GM12872 (cell line): ENCODE results near the gene CFDP1.
A peak's percentile ranks its signal among the peaks of the same experiment; 100 is the strongest.

Source experiments
- TF ChIP-seq, protein P1 (sequence below): IDR thresholded peaks from 3 replicates; pipeline ENCODE4 v1.5.1; 2011; ENCODE audit warnings: low read depth, mild to moderate bottlenecking, low read length, moderate library complexity; ENCODE audit not compliant: insufficient read depth

CFDP1 gene

DNA sequence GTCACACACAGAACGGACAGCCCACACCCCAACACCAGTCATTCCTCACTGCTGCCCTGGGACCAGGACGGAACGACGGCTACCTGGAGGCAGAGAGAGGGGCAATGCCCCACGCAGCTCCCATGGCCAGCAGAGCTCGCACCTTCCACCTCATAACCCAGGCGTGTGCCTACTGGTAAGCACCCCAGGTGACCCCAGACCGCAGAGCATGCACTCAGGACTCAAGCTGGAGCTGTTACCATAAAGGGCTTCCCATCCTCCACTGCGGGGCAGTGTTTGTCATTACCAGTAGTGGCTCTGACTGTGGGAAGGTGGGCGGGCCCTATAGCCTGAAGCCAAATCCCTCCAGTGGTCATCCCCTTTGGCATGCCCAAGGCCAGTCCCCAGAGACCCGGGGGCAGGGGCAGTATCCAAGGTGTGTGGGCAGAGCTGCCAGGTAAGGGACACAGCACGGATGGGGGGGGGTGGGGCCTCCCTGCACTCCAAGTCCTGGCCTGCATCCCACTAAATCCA lies 177.2 kb downstream of the CFDP1 start:
- TF ChIP-seq, protein P1, sequence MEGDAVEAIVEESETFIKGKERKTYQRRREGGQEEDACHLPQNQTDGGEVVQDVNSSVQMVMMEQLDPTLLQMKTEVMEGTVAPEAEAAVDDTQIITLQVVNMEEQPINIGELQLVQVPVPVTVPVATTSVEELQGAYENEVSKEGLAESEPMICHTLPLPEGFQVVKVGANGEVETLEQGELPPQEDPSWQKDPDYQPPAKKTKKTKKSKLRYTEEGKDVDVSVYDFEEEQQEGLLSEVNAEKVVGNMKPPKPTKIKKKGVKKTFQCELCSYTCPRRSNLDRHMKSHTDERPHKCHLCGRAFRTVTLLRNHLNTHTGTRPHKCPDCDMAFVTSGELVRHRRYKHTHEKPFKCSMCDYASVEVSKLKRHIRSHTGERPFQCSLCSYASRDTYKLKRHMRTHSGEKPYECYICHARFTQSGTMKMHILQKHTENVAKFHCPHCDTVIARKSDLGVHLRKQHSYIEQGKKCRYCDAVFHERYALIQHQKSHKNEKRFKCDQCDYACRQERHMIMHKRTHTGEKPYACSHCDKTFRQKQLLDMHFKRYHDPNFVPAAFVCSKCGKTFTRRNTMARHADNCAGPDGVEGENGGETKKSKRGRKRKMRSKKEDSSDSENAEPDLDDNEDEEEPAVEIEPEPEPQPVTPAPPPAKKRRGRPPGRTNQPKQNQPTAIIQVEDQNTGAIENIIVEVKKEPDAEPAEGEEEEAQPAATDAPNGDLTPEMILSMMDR = no peak

DNA sequence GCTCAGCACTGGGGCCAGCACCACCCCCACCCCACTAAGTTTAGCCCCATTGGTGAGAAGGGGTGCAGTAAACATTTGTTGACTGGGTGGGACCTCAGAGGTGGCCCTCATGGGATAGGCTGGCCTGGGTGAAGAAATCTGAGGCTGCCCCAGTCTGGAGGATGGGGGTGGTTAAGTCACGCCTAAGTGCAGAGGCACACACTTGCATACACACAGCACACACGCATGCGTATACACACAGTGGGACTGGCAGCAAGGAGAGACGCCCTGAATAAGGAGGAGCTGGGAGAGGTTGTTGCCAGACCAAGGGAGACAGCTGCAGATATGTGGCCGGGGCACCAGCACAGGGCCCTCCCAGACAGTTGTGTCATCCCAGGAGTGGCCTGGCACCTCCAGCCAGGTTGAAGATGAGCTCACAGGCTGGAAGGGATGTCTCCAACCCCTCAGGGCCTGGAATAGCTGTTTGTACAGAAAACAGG lies 178.9 kb downstream of the CFDP1 start:
- TF ChIP-seq, protein P1 = no peak

DNA sequence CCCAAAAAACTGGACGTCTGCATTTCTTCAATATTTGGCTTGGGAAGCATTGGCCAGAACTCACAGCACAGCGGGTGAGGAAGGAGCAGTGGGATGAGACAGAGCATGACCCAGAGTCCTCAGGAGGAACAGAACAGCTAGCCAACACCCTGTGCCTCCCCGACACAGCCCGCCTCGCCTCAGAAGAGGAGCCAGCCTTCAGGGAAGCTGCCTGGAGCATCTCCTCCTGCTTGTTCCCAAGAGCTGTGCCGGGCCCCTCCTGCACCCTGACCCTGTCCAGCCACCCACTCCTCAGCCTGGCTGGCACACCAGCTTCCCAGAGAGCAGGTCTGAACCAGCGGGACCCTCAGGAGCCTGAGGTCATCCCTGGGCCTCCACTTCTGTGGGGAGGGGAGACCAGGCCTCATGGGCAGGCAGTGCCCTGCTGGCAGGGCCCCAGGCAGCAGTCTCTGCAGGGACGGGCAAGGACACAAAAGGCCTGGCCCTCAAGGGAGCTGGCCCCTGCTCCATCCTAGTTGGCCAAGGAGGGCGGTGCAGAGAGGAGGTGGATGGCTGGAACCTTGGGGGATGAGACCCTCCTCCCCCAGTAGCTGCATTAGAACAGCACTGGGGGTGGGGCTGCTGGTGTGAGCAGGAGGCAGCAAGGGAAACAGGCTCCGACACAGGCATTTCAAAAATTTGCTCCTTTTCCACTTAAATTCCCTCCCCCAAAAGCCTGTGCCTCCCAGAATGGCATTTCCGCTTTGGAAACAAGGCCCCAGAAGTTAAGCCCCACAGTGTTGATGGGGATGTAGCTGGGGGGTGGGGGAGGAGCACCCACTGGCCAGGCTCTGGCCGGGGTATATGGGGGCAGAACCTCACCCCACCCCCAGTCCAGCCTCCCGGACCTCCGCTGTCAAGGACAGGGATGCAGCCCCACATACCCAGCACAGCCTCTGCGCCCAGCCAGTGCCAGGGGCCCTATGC lies 180.1 kb downstream of the CFDP1 start:
- TF ChIP-seq, protein P1 = no peak

DNA sequence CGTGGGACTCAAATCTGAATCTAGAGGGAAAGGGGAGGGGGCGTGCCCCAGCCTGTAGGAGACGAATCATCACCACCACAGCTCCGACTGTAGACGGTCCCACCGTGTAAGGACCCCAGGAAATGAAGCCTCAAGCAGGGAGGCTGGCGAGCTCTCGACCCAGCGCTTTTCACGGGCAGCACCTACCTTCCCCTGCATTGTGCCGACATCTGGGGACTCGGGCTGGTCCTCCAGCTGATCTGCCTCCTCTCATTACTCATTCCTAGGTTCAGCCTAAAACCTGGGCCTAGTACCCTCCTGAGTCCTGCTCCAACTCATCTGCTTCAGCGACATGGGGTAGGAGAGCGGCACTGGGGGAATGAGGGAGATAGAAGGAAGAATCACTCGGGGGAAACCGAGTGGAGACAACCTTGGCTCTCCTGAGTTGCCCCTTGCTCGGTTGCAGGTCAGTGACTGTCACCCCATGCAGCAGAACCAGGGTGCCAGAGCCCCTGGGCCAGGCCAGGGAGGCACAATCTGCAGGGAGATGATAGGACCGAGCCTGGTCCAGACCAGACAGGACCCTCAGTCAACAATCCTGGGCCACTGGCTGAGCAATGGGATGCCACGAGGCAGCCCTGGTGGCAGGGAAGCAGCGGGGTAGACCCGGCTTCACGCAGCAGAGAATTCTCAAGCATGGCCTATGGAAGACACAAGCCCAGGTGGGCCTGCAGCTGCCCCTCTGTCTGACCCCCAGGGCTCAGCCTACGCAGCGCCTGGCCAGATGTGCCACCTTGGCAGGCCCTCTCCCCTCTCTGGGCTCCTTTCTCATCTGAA lies 181.0 kb downstream of the CFDP1 start:
- TF ChIP-seq, protein P1 = no peak

DNA sequence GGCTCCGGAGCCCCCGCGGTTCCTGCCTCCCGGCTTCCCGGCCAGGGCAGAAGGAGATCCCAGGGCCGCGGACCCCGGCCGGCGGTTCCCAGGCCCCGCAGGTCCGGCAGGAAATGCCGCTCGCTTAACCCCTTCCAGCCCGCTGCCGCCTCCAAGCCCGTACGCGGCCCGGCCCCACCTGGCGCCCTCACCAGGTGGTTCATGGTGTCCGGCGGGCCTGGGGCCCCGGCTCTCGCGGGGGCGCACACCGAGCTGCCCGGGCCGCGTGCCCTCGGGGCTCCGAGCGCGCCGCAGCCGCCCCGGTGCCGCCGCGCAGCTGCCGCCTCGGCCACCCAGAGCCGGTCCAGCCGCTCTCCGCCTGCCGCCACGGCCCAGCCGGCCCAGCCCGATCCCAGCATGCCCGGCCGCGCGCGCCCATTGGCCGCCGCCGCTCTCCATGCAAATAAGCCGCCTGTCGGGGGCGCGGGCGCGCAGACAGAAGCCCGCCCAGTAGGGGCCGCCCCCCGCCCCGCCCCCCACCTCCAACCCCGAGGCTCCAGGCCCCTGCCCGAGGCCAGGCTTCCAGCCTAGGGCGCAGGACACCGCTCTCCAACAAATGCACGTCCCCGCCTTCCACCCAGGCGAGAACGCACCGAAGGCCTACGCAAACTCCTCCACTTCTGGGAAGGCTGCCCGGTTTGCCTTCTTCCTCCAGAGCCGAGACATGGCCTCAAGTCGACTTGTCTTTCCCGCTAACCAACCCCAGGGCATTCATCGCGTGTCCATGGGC lies 181.8 kb downstream of the CFDP1 start, which contains the start of gene BCAR1:
BCAR1 (minus strand) TSS at position 345 of the 769 bp plus-strand sequence; CDS start at position 203, 142 bp downstream.
- TF ChIP-seq, protein P1 = 0 out of 3 replicates have a peak, but pooled peaks have one; percentile 12

DNA sequence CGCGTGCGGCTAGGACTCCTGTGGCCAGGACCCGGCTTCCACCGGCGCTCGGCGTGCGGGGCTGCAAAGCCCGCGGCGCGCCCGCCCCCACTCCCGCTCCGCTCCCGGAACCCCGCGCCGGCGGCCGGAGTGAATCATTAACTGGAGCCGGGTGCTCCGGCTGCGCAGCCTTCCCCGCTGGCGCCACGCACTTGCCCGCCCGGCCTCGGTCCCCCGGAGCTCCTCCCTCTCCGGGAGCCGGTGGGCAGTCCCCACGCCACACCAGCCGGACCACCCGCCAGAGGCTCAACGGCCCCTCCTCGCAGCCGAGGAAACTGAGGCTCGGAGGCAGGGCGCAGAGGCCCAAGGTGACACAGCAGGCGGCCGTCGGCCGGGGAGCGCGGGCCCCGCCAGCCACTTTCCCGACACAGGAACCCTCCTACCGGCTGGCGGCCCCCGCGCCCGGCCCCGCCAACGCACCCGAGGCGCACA lies 182.5 kb downstream of the CFDP1 start:
- TF ChIP-seq, protein P1 = no peak
